Spleen (tissue), 11 donors: ENCODE data around the gene KLHL2. TPM values are rescaled to one million over a fixed set of nuclear protein-coding genes. Genes with fewer than 3 reads are reported as not detected.

Experiments used
- DNase-seq: peaks from one replicate; pipeline ENCODE4 v3.0.0-alpha.2; 2020
- H3K27ac ChIP-seq, 8 donors: fragments of 200-600 bp; sonication (generic) in 7 of 8; 1 replicate in 4 of 8; 2 replicates in 4 of 8; pipeline versions ENCODE4 v1.5.0 to v1.8.0; 2016 to 2021; ENCODE audit warnings: inconsistent platforms in 4 of 8, mild to moderate bottlenecking in 4 of 8, moderate library complexity in 1 of 8
- H3K27me3 ChIP-seq, 7 donors: fragments of 200-600 bp; sonication (generic) in 6 of 7; replicated peaks in 1 of 7; 1 replicate in 4 of 7; 2 replicates in 3 of 7; pipeline versions ENCODE4 v1.5.0 to v1.8.0; 2016 to 2021; ENCODE audit warnings: inconsistent platforms in 3 of 7, mild to moderate bottlenecking in 1 of 7
- H3K36me3 ChIP-seq, 6 donors: fragments of 200-600 bp; sonication (generic) in 5 of 6; 1 replicate in 4 of 6; 2 replicates in 2 of 6; pipeline versions ENCODE4 v1.5.0 to v1.8.0; 2016 to 2021; ENCODE audit warnings: inconsistent platforms in 2 of 6
- H3K4me1 ChIP-seq, 6 donors: fragments of 200-600 bp; sonication (generic) in 5 of 6; 1 replicate in 3 of 6; 2 replicates in 3 of 6; pipeline versions ENCODE4 v1.5.0 to v1.8.0; 2016 to 2021; ENCODE audit warnings: inconsistent platforms in 3 of 6
- H3K4me3 ChIP-seq, 8 donors: fragments of 200-600 bp; sonication (generic) in 7 of 8; 1 replicate in 4 of 8; 2 replicates in 4 of 8; pipeline versions ENCODE4 v1.5.0 to v1.8.0; 2016 to 2021; ENCODE audit warnings: inconsistent platforms in 4 of 8, mild to moderate bottlenecking in 4 of 8, moderate library complexity in 2 of 8
- H3K9me3 ChIP-seq, 8 donors: fragments of 200-600 bp; sonication (generic) in 7 of 8; 1 replicate in 4 of 8; 2 replicates in 4 of 8; pipeline versions ENCODE4 v1.5.0 to v1.8.0; 2016 to 2021; ENCODE audit warnings: inconsistent platforms in 4 of 8
- POLR2A ChIP-seq, 3 donors: fragments of 450-650 bp; IDR thresholded peaks; one replicate each; pipeline ENCODE4 v1.5.1; 2017; ENCODE audit warnings: antibody characterized with exemption in 3 of 3, mild to moderate bottlenecking in 1 of 3
- POLR2AphosphoS5 ChIP-seq, 3 donors: sonication (generic); formaldehyde crosslinking; IDR thresholded peaks; one replicate each; pipeline ENCODE4 v1.5.1; 2017; ENCODE audit warnings: antibody characterized with exemption in 3 of 3
- WGBS, 5 donors: extraction: QIAGEN DNeasy Blood & Tissue Kit in 3 of 5; methylation state at CpG; one replicate each; pipeline versions ENCODE4 v1.1.5 to v1.1.7; 2013 to 2018; 5-methylcytosine and 5-hydroxymethylcytosine counted together
- intact Hi-C: fragments of 100-400 bp; cut with DNase I; formaldehyde crosslinking; loops from one replicate; pipeline ENCODE4 v1.15.0; 2023; ENCODE audit warnings: low total_unique reads
- polyA plus RNA-seq, 3 donors: library from polyadenylated mRNA; stranded (reverse); fragments of 200-250 nt; gene quantifications; one replicate each; pipeline ENCODE4 v1.2.1, GENCODE V29; 2013
- total RNA-seq, 7 donors: library from RNA; depleted of rRNA in 3 of 7; stranded (reverse); fragments of >200 nt in 3 of 7; fragmentation: NEBNext Ultra II Directional in 4 of 7; extraction: Animal tissue kit (Norgen Biotek cat#: 25700) in 4 of 7; gene quantifications; one replicate each; pipeline versions ENCODE4 v1.1.0 to v1.2.1, GENCODE V29; 2016 to 2021
- TF ChIP-seq, protein P1 (sequence below), 11 experiments: fragments of 200-600 bp in 7 of 11; fragments of 450-650 bp in 4 of 11; sonication (generic) in 4 of 11; IDR thresholded peaks in 8 of 11; conservative IDR thresholded peaks in 3 of 11; 1 replicate in 7 of 11; 2 replicates in 4 of 11; pipeline versions ENCODE4 v1.4.0 to v1.8.0; 2016 to 2021; ENCODE audit warnings: antibody characterized with exemption in 11 of 11, inconsistent platforms in 4 of 11, mild to moderate bottlenecking in 1 of 11
- donor health status: healthy with polysubstance abuse.
- donor health status: DM: no; HTN: no; CAD: no; lungs with moderate emphysema.
- donor health status: DM: no; HTN: no; CAD: no.
- donor health status: Bipolar disorder and iron deficiency.
- donor health status: healthy.
- donor health status: DM: no; HTN: no; CAD: no.
- donor health status: DM: yes; HTN: yes; CAD: no.

The KLHL2 gene
- total and polyA plus RNA-seq, 10 donors: 10.8 to 102 (median 48.5) TPM

DNA sequence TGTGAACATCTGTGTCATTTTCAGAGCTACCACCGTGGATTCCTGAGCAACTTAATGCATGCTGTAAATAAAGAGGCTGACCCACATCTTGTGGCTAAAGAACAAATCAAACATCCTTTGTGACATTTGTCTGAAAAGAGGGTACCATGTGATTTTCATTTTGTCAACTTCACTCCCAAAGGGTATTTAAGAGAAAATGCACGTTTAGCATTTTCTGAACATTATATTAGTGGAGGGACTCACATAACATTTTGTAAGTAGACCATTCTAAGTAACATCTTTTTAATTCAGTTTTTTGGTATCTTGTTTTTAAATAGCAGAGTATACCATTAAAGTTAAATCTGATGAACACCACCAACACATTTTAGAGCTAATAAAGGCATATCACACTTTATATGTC lies 154.4 kb downstream of the KLHL2 start:
- Histone ChIP-seq H3K4me1 (peaks cover 0 to 11% (median 0%) of the 10 kb centered on the region in 6 donors), H3K27ac (no peak overlapping the region), H3K4me3 (no peak overlapping the region), H3K27me3 (peaks cover 0 to 21% (median 0%) of the 10 kb centered on the region in 7 donors), H3K9me3 (no peaks in the 10 kb centered on the region), H3K36me3 (no peaks in the 10 kb centered on the region)
- TF ChIP-seq, protein P1, sequence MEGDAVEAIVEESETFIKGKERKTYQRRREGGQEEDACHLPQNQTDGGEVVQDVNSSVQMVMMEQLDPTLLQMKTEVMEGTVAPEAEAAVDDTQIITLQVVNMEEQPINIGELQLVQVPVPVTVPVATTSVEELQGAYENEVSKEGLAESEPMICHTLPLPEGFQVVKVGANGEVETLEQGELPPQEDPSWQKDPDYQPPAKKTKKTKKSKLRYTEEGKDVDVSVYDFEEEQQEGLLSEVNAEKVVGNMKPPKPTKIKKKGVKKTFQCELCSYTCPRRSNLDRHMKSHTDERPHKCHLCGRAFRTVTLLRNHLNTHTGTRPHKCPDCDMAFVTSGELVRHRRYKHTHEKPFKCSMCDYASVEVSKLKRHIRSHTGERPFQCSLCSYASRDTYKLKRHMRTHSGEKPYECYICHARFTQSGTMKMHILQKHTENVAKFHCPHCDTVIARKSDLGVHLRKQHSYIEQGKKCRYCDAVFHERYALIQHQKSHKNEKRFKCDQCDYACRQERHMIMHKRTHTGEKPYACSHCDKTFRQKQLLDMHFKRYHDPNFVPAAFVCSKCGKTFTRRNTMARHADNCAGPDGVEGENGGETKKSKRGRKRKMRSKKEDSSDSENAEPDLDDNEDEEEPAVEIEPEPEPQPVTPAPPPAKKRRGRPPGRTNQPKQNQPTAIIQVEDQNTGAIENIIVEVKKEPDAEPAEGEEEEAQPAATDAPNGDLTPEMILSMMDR (IDR thresholded peaks at IDR 0.05 in 8 of 11, conservative IDR thresholded peaks at IDR 0.05 in 3 of 11): no peak
- no peak for TF ChIP-seq POLR2AphosphoS5 (IDR thresholded peaks at IDR 0.05)
- TF ChIP-seq POLR2A (IDR thresholded peaks at IDR 0.05): no peak
- 75 to 86% (median 83%) methylated on average over 2 of the region's 2 CpGs for WGBS, 5 donors
- intact Hi-C loops: no loop called here
- DNase-seq: no peak

DNA sequence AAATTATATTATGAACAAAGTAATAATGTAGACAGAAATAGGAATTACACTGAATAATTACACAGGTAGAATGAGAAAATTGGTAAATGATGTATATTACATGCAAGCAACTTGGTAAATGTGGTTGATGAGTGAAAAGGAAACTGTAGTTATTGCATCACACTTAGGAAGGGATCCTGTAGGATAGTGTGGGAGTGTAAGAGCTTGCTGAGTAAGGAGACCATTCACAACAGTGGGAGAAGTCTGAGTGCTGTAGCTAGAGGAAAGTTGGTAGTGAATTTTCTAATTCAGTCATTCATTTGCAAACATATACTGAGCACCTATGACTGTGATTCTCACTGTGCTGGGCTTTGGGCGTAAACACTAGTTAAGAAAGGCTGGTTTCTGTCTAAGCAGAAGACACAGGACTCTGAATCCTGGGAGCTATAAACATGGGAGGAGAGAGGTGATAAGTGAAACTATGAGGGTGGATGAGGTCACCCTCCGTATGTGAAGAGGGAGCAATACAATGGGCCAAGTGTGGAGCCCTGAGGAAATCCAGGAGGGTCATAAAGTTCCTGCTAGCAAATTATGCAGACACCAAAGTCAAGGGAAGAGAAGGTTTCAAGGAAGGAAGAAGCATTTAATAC lies 157.2 kb downstream of the KLHL2 start:
- intact Hi-C loops: no loop called here
- H3K9me3 ChIP-seq: no peaks in the 10 kb centered on the region
- no peak for DNase-seq
- H3K27ac ChIP-seq: no peak overlapping the region
- H3K27me3 ChIP-seq: peaks cover 0 to 4% (median 0%) of the 10 kb centered on the region in 7 donors
- WGBS, 5 donors: 78 to 89% (median 82%) methylated on average over 2 of the region's 2 CpGs
- no peaks in the 10 kb centered on the region for H3K36me3 ChIP-seq
- no peak overlapping the region for H3K4me3 ChIP-seq
- TF ChIP-seq, protein P1 (IDR thresholded peaks at IDR 0.05 in 8 of 11, conservative IDR thresholded peaks at IDR 0.05 in 3 of 11): no peak
- TF ChIP-seq POLR2A (IDR thresholded peaks at IDR 0.05) (no peak), POLR2AphosphoS5 (IDR thresholded peaks at IDR 0.05) (no peak)
- peaks cover 0 to 11% (median 0%) of the 10 kb centered on the region in 6 donors for H3K4me1 ChIP-seq

DNA sequence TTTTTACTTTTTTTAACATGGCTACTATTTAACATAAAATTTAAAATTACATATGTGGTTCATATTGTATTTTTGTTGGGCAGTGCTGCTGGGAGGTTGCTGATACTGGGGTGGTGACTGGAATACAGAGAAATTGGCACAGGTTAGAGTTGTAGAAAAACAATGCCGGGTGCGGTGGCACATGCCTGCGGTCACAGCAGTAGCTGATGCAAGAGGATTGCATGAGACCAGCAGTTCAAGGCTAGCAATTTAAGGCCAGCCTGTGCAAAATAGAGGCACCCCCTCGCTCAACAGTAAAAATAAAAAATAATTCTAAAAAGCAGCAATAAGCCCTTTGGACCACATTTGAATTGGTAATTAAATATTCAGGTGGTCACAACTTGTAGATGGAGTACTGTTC lies 159.7 kb downstream of the KLHL2 start:
- no peak for DNase-seq
- H3K36me3 ChIP-seq: no peaks in the 10 kb centered on the region
- intact Hi-C loops: no loop called here
- H3K4me1 ChIP-seq: no peaks in the 10 kb centered on the region
- TF ChIP-seq, protein P1 (IDR thresholded peaks at IDR 0.05 in 8 of 11, conservative IDR thresholded peaks at IDR 0.05 in 3 of 11): no peak
- TF ChIP-seq POLR2AphosphoS5 (IDR thresholded peaks at IDR 0.05) (no peak), POLR2A (IDR thresholded peaks at IDR 0.05) (no peak)
- no peaks in the 10 kb centered on the region for H3K27me3 ChIP-seq
- H3K27ac ChIP-seq: no peak overlapping the region
- H3K4me3 ChIP-seq: no peak overlapping the region
- 82 to 85% (median 82%) methylated on average over 4 of the region's 4 CpGs for WGBS, 5 donors
- no peaks in the 10 kb centered on the region for H3K9me3 ChIP-seq

DNA sequence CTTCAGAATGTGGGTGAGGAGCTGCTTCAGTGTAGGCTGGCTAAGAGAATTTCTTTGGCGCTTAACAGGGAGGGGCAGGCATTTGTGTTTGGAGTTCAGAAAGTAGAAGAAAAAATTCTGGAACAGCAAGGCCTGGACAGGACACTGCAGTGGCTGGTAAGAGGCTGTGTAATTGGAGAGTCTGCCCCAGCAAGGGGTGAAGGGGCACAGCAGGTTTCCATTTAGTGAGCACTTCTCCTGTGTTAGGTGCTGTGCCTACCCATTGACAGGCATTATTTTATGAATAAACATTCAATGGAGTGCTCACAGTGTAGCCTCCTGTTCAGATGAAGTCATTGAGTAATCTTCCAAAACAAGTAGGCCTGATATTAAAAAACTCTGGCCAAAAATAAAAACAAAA lies 160.8 kb downstream of the KLHL2 start:
- intact Hi-C loops: no loop called here
- no peaks in the 10 kb centered on the region for H3K36me3 ChIP-seq
- 90 to 96% (median 90%) methylated on average over 1 of the region's 1 CpG for WGBS, 5 donors
- H3K27me3 ChIP-seq: no peaks in the 10 kb centered on the region
- DNase-seq: no peak
- no peak overlapping the region for H3K27ac ChIP-seq
- TF ChIP-seq POLR2AphosphoS5 (IDR thresholded peaks at IDR 0.05) (no peak), POLR2A (IDR thresholded peaks at IDR 0.05) (no peak)
- TF ChIP-seq, protein P1 (IDR thresholded peaks at IDR 0.05 in 8 of 11, conservative IDR thresholded peaks at IDR 0.05 in 3 of 11): no peak
- no peak overlapping the region for H3K4me3 ChIP-seq
- no peaks in the 10 kb centered on the region for H3K4me1 ChIP-seq
- H3K9me3 ChIP-seq: no peaks in the 10 kb centered on the region
